NK-92 (cell line): ENCODE results near the gene MRGPRG.

Experiments
- DNase-seq: peaks from one replicate; lab custom pipeline; 2025; ENCODE audit not compliant: unreplicated experiment; lab: John Stamatoyannopoulos, UW

MRGPRG gene

DNA sequence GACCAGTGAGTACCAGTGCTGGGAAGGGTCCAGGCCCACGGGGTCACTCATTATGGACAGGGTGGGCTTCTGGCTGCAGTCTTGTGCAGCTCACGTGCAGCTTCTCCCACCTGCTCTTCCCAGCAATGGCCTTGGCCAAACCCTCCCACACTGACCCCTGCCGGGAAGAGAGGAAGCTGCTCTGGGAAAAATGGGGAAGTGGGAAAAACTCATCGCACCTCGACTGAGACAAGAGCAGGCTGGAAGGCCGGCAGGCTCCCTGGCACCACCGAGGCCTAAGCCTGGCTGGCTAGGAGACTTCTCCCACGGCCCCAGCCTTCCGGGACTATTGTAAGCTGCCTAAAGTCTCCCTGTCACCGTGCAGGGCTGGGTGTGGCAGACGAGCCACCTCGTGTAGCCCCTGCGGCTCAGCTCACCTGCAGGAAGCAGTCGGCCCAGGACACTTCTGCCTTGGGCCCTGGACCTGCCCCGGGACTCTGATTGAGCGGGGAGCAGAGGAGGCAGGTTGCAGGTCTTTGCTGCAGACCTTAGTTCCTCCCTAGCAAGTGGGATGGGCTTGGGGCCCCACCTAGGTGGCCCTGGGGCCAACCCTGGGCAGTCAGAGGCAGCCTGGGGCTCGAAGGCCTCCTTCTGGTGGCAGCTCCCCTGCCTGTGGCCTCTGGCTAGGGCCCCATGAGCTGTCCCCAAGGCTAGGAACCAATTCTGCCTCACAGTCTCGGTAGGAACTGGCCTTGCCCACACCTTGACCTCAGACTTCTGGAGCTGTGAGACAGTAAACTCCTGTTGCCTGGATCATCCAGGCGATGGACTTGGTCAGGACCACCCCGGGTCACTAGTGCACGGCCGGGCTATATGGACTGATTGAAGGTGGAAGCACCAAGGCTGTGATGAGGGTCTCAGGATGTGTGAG lies 23.1 kb downstream of the MRGPRG start:
- no peak for DNase-seq

DNA sequence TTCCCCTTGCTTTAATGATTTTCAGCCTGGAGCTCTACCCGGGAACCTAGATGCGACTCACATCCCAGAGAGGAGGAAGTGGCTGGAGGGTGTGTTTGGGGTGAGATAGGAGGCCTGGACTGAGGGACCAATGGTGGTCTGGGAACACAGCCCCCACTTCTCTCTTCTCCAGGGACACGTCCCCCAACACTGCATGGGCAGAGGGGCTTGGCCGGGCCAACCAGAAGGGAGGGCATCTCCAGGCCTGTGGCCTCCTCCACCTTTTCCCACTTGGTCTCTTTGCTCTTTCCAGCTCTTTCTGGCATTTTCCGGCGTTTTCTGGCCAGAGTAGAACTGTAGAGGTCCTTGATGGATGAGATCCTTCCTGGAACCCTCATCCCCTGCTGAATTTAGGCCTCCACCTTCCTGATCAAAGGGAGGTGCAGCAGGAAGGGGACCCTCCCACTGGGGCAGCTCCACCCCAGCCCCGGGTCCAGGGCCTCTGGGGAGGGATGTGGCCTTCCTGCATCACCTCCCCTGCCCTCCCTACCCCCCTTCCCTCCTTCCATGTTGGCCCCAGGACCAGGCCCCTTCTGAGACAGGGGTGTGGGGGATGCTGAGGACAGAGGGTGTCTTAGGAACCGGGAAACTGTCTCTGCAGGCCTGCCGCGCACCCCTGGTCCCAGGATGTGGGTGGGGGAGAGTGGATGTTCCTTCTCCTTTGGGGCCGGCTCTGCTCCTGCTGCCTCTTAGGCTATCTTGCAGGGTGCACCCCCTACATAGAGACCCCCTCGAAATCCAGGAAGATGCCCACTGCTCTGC lies 24.4 kb downstream of the MRGPRG start:
- DNase-seq = no peak

DNA sequence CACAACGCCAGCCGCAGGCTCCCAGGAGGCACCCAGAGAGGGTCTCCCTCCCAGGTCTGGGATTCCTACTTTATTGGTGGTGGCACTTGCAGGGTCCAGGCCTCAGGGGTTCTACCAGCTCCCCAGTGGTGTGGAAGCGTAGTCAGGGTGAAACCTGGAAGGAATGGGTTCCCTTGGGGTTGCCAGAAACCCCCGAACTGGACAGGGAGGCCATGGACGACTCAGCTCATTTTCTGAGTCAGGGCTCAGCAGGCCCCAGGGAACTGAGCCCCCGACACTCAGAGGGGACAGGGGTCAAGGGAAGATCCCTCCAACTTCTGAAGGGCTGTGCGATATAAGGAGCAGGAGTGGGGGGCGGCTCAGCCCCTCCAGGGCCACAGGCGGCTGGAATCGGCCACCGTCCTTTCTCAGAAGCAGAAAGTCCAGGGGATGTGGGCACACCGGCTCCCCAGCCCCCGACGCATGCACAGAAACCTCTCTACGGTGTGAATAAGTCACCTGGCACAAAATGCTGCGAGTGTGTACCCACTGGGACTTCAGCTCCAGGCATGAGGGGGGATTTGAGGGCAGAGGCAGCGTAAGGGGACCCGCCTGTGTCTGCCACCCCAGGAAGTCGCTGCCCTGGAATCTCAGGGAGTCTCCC lies 25.1 kb downstream of the MRGPRG start:
- no peak for DNase-seq

DNA sequence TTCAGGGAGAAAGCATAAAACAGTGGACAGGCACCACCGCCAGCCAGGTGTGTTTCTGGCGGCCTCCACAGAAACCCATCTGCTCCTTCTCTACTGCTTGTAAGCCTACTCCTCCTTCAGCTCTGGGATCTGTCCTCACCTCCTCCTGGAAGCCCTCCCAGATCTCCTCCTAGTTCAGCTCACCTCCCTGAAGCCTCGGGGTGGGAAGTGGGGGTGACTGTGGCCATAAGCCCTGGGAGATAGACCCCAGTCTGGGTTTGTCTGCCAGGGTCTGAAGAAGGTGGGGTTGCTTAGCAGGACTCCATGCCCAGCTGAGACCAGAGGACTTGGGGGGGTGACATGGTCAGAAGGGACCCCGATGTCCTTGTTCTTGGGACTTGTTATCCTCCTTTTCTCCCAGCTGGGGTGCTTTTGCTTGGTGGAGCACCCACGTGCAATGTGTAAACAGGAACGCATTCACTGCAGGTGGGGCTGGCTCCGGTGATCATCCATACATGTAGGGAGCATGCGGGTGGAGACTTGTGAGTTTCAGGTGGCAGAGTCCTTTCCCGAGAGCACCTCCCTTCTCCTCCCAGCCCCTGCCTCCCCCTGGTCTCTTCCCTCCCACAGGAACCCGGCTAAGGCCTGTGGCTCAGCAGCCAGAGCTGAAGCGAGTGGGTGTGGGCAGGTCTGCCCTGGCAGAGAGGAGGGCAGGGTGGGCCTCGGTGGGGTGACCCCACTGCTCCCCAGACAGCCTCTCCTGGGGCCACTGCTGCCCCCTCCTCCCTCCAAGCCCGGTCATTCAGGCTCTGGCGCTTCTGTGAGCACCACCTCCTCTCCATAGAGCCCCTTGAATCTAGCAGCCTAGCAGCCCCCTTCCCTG lies 25.9 kb downstream of the MRGPRG start:
- no peak for DNase-seq

DNA sequence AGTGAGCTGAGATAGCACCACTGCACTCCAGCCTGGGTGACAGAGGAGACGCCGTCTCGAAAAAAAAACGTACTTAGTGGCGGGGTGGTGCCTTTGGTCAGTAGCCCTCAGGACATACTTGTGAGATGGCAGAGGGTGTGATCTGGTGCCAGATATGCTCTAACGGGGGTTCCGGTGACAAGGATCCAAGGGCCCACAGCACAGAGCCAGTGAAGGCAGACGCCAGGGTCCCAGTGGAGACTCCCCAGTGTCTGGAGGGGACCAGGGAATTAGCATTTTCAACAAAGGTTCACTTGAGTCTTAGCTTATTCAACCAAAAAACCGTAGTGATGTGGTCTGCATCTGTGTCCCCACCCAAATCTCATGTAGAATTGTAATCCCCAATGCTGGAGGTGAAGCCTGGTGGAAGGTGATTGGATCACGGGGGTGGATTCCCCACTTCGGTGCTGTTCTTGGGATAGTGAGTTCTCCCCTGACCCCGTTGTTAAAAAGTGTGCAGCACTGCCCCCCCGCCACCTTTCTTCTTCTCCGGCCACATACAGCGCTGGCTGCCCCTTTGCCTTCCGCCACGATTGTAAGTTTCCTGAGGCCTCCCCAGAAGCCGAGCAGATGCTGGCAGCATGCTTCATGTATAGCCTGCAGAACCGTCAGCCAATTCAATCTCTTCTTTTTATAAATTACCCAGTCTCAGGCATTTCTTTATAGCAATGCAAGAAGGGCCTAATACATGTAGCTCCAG lies 26.9 kb downstream of the MRGPRG start:
- no peak for DNase-seq

DNA sequence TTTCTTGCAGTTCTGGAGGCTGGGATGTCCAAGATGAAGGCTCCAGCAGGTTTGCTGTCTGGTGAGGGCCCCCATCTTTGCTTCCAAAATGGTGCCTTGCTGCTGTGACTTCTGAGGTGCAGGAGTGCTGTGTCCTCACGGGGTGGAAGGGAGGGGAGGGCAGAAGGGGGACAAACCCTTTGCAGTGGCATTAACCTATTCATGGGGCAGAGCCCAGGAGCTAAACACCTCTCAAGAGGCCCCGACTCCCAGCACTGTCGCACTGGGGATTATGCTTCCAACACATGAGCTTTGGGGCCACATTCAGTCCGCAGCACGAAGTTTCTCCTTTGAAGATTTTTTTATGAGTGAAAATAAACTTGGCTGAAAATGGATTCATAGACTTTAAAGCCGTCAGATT lies 28.0 kb downstream of the MRGPRG start:
- no peak for DNase-seq

DNA sequence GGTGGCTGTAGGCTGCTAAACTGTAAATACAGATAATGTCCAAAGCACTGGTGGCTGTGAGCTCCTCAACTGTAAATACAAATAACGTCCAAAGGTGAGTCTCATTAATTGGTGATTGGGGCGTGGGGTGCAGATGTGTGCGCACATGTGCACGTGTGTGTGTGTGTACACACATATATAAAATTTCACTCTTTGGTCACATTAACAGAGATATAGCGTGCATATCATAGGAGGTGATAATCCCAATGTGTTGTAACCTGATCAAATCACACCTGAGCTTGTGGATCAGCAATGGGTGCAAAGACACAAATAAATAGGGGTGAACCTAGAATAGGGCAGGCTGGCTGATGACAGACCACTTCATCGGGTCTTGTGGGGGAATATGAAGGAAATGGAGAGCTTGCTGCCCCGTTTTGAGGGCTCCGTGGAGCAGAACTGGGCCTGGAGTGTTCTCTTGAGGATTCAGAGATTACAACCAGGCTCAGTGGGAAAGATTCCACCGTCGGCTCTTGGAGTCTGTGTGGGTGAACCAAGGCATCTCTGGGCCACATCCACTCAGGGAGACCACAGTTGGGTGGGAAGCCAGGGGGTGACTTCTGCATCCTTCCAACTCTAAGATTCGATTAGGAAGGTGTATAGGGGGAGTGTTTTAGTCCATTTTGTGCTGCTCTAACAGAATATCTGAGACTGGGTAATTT lies 28.6 kb downstream of the MRGPRG start:
- DNase-seq = no peak

DNA sequence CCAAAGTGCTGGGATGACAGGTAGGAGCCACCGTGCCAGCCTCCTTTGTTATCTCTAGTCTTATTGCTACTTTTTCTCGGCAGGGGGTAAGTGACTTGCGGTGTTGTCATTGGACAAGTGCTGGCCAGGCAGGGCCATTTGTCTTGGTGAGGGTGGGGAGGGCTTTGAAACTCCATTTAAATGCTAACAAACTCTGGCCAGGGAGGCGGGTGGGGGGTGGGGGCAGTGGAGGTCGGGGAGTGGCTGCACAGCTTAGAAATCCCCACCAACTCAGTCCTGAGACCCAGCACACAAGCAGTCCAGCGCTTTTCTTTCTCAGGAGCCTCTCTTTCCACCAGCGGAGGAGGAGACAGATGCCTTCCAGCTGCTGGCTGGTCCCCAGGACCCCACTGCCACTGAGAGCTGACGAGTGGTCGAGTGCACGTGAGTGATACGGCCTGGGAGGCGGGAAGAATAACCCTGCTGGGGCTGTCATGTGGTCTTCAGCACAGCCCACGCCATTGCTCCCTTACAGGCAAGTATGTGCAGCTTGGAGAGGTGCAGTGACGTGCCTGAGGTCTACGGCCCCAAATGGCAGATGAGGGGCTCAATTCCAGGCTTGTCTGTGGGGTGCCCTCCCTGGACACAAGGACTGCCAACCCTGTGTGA lies 29.3 kb downstream of the MRGPRG start:
- no peak for DNase-seq

DNA sequence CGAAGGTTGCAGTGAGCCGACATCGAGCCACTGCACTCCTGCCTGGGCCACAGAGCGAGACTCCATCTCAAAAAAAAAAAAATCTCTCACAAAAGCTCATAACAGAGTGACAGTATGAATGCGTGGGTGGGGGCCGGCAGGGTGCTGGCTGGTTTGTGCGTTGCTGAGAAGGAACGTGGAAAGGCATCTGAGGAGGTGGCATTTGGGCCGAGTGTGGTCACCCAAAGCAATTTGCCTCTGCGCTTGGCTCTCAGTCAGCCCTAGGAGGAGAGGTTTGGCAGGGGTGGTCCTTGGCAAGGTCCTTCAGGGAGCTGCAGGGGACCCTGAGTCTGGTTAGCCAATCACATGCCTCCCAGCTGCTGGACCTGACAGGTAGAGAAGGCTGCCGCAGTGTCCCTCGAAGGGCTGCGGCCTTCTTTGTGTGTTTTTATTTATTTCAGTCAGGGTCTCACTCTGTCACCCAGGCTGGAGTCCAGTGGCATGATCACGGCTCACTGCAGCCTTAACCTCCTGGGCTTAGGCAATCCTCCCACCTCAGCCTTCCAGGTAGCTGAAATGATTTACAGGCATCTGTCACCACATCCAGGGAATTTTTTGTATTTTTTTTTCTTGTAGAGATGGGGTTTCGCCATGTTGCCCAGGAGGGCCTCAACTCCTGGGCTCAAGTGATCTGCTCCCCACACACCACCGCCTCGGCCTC lies 30.0 kb downstream of the MRGPRG start:
- DNase-seq = no peak

DNA sequence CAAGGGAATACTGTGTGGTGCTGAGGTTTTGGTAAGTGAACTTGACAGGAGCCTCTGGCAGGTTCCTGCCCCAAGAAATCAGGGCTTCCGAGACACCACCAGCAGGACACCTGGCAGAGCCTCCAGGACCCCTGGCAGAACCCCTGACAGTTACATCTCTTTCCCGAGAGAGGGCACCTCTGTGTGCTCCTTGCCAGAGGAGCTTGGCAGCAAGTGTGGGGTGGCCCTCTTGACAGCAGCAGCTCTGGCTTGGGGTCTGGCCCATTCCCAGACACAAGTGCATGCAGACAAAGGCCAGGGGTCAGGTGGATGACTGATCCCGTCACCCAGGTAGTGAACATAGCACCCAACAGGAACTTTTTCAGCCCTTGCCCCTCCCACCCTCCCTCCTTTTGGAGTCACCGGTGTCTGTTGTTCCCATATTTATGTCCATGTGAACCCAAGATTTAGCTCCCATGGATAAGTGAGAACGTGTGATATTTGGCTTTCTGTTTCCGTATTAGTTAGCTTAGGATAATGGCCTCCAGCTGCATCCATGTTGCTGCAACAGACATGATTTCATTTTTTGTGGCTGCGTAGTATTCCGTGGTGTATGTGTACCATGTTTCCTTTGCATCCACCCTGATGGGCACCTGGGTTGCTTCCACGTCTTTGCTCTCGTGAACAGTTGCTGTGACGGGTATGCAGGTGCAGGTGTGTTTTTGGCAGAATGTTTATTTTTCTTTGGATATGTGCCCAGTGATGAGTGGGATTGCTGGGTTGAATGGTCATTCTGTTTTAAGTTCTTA lies 32.3 kb downstream of the MRGPRG start:
- DNase-seq = no peak

DNA sequence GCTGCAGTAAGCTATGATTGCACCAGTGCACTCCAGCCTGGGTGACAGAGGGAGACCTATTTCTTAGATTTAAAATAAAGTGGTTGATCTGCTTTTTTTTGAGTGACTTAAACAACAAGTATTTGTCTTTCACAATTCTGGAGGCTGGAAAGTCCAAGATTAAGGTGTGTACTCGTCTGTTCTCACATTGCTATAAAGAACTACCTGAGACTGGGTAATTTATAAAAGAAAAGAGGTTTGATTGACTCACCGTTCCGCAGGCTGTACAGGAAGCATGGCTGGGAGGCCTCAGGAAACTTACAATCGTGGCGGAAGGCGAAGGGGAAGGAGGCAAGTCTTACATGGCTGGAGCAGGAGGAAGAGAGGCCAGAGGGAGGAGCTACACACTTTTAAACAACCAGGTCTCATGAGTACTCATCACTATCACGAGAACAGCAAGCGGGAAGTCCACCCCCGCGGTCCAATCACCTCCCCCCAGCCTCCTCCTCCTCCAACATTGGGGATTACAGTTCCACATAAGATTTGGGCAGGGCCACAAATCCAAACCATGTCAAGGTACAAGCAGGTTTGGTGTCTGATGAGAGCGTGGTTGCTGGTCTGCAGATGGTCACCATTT lies 33.8 kb downstream of the MRGPRG start:
- no peak for DNase-seq

DNA sequence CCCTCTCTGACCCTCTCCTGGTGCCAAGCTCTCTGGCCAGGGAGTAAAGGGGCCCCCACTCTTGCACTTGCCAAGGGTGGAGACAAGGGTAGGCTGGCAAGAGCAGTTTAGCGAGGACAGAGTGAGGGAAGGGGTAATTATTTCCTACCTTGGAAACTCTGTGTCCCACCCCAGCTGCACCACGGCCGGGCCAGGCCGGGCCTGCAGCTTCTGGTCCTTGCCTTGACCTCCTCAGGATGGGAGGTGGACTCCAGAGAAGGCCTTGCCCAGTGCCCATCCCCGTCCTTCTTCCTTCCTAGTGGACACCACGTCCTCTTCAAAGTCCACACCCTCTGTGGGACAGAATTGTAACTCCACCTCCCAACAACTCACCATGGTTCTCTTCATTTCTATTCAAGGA lies 35.1 kb downstream of the MRGPRG start:
- DNase-seq = no peak

DNA sequence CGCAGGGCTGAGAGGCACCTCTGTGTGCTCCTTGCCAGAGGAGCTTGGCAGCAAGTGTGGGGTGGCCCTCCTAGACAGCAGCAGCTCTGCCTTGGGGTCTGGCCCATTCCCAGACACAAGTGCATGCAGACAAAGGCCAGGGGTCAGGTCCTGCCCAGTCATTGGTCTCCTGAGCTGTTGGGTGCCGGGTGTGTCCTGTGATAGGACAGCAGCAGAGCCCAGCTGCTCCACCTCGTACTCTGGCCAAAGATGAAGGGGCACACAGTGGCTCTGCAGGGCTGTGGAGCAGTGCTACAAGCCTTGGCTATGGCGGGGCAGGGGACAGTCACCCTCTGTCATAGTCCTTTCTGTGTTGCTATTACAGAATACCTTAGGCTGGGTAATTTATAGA lies 36.2 kb downstream of the MRGPRG start:
- no peak for DNase-seq

DNA sequence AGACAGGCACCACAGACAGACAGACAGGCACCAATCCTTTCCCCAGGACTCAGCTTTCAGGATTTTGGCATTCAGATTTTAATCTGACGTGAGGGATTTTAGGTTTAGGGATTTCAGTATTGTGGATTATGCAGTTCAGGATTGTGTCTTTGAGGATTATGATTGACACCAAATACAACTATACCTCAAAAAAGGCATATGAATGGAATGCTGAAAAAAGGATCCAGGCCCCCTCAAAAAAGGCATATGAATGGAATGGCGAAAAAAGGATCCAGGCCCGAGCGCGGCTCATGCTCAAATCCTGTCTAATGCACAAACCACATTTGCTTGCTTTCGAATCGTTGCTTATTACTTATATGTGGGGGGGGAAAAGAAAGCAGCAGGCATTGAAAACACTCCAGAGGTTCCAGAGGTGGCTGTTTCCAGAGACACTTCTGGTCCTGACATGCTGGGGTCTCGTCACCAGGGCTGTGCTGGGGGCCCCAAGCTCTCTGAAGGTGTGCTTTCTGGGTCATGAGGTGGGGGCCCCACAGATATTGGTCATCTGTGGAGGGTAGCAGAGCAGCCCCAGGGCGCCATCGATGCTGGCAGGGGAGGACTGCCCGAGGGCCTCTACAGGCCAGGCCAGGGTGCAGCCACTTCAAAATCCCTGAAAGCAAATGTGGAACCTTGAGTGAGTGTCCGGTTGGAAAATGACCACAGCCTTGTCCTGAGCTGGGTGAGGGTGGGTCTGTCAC lies 36.7 kb downstream of the MRGPRG start:
- no peak for DNase-seq

DNA sequence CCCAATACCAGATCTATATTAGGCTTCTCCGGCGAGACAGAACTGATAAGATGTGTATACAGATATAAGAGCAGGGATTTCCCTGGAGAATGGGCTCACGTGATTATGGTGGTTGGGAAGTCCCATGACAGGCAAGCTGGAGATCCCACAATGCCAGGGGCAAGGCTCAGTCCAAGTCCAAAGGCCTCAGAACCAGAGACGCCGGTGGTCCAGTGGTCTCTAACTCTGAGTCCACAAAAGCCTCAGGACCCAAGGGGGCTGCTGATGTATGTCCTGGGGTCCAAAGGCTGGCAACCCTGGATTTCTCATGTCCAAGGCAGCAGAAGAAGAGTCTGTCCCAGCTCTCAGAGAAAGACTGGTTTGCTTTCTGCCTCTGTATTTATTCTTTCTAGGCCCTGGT lies 37.7 kb downstream of the MRGPRG start:
- no peak for DNase-seq

DNA sequence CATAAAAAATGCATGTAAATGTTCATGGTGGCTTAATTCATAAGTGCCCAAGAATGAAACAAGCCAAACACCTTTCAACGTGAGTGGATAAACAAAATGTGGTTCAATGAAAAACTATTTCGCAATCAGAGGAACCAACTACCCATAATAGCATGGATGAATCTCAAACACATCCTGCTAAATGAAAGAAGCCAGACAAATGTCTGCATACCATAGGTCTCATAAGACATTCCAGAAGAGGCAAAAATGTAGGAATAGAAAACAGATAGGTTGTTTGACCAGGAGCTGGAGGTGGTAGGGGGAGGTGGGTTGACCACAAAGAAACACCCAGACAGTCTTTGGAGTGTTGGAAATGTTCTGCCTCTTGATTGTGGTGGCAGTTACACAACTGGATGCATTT lies 40.3 kb downstream of the MRGPRG start:
- no peak for DNase-seq

DNA sequence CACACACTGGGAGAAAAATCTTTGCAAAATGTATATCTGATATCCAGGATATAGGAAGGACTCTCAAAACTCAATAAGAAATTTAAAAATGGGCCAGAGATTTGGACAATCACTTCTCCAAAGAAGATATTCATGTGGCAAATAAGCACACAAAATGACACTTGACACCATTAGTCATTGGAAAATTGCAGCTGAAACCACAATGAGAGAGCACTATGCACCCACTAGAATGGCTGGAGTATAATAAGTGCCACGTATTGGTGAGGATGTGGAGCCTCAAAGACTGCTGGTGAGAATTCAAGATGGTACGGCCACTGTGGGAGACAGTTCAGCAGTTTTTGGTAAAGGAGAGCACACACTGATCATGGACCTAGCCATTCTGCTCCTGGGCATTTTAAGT lies 40.7 kb downstream of the MRGPRG start:
- DNase-seq = no peak
